ENCODE results near the gene NOS3. TPM values are rescaled to one million over a fixed set of nuclear protein-coding genes. Genes with fewer than 3 reads are reported as not detected.

NOS3 gene
- total and polyA plus RNA-seq, 2 experiments from 2014 or later, result 0.32 to 0.83 TPM

DNA sequence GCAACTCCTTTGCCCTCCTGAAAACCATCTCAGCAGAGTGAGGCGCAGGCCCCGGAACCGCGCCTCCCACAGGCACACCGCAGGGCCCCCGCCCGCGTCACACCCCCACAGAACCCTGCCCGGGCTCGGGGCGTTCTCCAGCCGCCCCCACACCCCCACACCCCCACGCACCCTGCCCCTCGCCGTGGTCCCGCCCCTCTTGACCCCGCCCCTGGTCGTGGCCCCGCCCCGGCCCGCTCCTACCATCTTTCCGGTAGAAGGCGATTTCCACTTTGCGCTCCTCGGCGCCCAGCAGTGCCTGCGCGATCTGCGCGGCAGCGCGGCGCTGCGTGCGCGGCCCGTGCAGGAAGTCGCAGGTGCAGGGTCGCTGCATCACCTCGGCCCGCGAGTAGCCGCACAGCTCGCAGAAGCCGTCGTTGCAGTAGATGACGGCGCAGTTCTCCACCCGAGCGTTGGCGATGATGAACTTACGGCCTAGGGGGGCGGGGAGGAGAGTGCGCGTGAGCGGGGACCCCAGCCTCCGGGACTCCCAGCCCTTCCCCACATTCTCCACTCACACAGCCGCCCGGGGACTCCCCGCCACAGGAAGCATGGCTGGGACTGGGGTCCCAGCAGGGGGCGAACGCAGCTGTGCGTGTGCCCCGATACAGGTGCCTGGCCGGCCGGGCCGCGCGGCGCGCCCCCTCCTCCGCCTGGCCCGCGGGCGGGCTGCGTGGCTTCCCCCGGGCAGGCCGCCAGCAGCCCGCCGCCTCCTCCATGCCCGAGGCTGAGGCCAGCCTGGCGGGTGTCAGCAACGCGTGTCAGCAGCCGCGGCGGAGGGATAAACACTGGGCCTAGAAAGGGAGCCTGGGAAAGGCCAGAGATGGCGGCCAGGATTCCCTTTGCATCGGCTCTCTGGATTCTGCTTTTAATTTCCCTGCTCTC, 16.1 kb upstream of the NOS3 start:
- Histone ChIP-seq H3K9me3 (ENCODE audit: low read depth) (no peaks in the 10 kb centered on the region), H3K9me2 (ENCODE audit: insufficient read depth) (no peaks in the 10 kb centered on the region), H3K4me1 (ENCODE audit: insufficient read depth) (no peaks in the 10 kb centered on the region), H2AFZ (no peak overlapping the region), H4K20me1 (ENCODE audit: insufficient read depth) (no peaks in the 10 kb centered on the region), H3K4me2 (ENCODE audit: unreplicated experiment) (no peak overlapping the region), H3K27me3 (replicated peaks; ENCODE audit: insufficient read depth) (peaks cover 44% of the 10 kb centered on the region), H3K79me2 (ENCODE audit: insufficient read depth) (no peaks in the 10 kb centered on the region), H3K36me3 (ENCODE audit: low read depth) (no peaks in the 10 kb centered on the region), H3K9ac (no peak overlapping the region), H3F3A (ENCODE audit: insufficient read depth) (no peaks in the 10 kb centered on the region), H3K4me3 (peak overlapping the region; percentile 41; the same call in 1 of the 2 replicates), H3K27ac (no peak overlapping the region)
- TF ChIP-seq EZH2phosphoT487 (IDR thresholded peaks at IDR 0.05; ENCODE audit: insufficient read depth, low read depth) (no peak), EZH2 (IDR thresholded peaks at IDR 0.05; ENCODE audit: insufficient read depth, poor library complexity, severe bottlenecking) (peak; percentile 12)
- DNase-seq, result peak; percentile 62
- in situ Hi-C loops (cut with MboI), result no loop called here
- 4 to 5% methylated on average over 69 to 70 of the region's 89 CpGs for WGBS, 2 experiments (ENCODE audit: low coverage in 1 of 2, low lambda C conversion rate in 2 of 2, missing lambda C conversion rate in 2 of 2)

- no peak overlapping the region for H3K27ac ChIP-seq
- H3K4me1 ChIP-seq (ENCODE audit: insufficient read depth), result no peaks in the 10 kb centered on the region
- no peaks in the 10 kb centered on the region for H3K79me2 ChIP-seq (ENCODE audit: insufficient read depth)
- no peak overlapping the region for H3K4me3 ChIP-seq
- no peaks in the 10 kb centered on the region for H3K9me2 ChIP-seq (ENCODE audit: insufficient read depth)
- H2AFZ ChIP-seq, result no peak overlapping the region
- H3K27me3 ChIP-seq (replicated peaks; ENCODE audit: insufficient read depth), result peaks cover 44% of the 10 kb centered on the region
- DNase-seq, result no peak
- no peak overlapping the region for H3K4me2 ChIP-seq (ENCODE audit: unreplicated experiment)
- H3K9me3 ChIP-seq (ENCODE audit: low read depth), result no peaks in the 10 kb centered on the region
- no peaks in the 10 kb centered on the region for H4K20me1 ChIP-seq (ENCODE audit: insufficient read depth)
- no peaks in the 10 kb centered on the region for H3F3A ChIP-seq (ENCODE audit: insufficient read depth)
- WGBS, 2 experiments (ENCODE audit: low coverage in 1 of 2, low lambda C conversion rate in 2 of 2, missing lambda C conversion rate in 2 of 2), result 70 to 77% methylated on average over 8 to 9 of the region's 9 CpGs
- TF ChIP-seq EZH2 (IDR thresholded peaks at IDR 0.05; ENCODE audit: insufficient read depth, poor library complexity, severe bottlenecking) (no peak), EZH2phosphoT487 (IDR thresholded peaks at IDR 0.05; ENCODE audit: insufficient read depth, low read depth) (no peak)
- H3K36me3 ChIP-seq (ENCODE audit: low read depth), result no peaks in the 10 kb centered on the region
- H3K9ac ChIP-seq, result no peak overlapping the region
- in situ Hi-C loops (cut with MboI), result no loop called here
These were observed 15.1 kb upstream of the NOS3 start for GRCh38 chr7:150975536-150976319.

DNA sequence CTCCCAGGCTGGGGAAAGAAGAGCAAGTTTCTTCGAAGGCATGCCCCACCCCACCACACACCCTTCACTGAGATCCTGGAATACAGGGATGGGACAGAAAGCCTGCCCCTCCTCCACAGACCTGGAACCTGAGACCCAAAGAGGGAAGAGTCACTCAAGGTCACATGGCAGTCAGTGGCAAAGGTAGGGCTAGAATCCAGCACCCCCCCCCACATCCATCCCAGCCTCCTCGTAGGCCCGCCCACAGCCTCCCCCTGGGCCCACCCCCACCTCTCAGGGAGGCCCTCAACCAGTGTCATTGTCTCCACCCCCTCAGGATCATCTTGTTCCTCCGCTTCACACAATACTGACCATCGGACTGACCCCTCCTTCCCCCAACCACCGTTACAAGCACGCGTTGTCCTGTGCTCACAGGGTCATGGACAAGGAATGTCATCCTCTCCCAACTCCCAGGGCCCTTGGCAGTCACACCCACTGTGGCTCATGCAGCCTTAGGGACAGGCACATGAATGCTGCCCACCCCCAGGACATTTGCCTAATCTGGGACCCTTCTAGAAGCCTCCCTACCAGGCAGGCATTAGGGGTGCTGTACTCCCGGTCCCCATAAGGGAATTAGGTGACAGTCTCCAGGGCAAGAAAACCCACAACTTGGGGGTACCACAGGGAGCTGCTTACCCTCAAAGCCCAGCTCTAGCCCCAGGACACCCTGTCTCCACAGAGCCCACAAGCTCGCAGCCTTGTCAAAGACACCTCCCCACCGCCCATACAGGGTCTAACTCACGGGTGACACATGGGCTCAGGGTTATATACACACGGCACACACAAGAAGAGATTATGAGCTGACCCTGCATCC, 14.1 kb upstream of the NOS3 start:
- Histone ChIP-seq H3K79me2 (ENCODE audit: insufficient read depth) (no peaks in the 10 kb centered on the region), H3K36me3 (ENCODE audit: low read depth) (no peaks in the 10 kb centered on the region), H3K4me3 (no peak overlapping the region), H3K4me2 (ENCODE audit: unreplicated experiment) (no peak overlapping the region), H2AFZ (no peak overlapping the region), H3F3A (ENCODE audit: insufficient read depth) (no peaks in the 10 kb centered on the region), H3K9ac (no peak overlapping the region), H3K9me3 (ENCODE audit: low read depth) (no peaks in the 10 kb centered on the region), H3K4me1 (ENCODE audit: insufficient read depth) (no peaks in the 10 kb centered on the region), H3K27me3 (replicated peaks; ENCODE audit: insufficient read depth) (peaks cover 53% of the 10 kb centered on the region), H3K9me2 (ENCODE audit: insufficient read depth) (no peaks in the 10 kb centered on the region), H4K20me1 (ENCODE audit: insufficient read depth) (no peaks in the 10 kb centered on the region), H3K27ac (no peak overlapping the region)
- in situ Hi-C loops (cut with MboI), result no loop called here
- 54 to 60% methylated on average over 11 to 13 of the region's 13 CpGs for WGBS, 2 experiments (ENCODE audit: low coverage in 1 of 2, low lambda C conversion rate in 2 of 2, missing lambda C conversion rate in 2 of 2)
- TF ChIP-seq EZH2 (IDR thresholded peaks at IDR 0.05; ENCODE audit: insufficient read depth, poor library complexity, severe bottlenecking) (peak; percentile 76), EZH2phosphoT487 (IDR thresholded peaks at IDR 0.05; ENCODE audit: insufficient read depth, low read depth) (no peak)
- no peak for DNase-seq

Measured in GM23248 (cell line).